Smooth muscle cell of the coronary artery (primary cell): ENCODE measurements around the gene TRPC4. TPM values are rescaled to one million over a fixed set of nuclear protein-coding genes. Genes with fewer than 3 reads are reported as not detected.

Experiments
- total RNA-seq: library from RNA; depleted of rRNA; stranded (reverse); fragments of >200 nt; gene quantifications from 2 replicates; pipeline ENCODE4 v1.2.3, GENCODE V29; 2014; ENCODE audit warnings: low replicate concordance

TRPC4 gene
- 2.6 and 10.1 TPM in 2 replicates for total RNA-seq

GRCh38 chr13:37869756-37870488 is at the start of gene TRPC4:
Gene TRPC4, minus strand, starts transcription at chr13:37869772. Its CDS starts 86,439 bp downstream, at chr13:37783333.

GRCh38 chr13:37598597-37598996 is 271.0 kb downstream of the TRPC4 start, which contains the start of gene POSTN:
Gene POSTN, minus strand, starts transcription at chr13:37598768. Its CDS starts 42 bp downstream, at chr13:37598726.

